Stimulated activated CD4-positive, alpha-beta T cell treated with anti-CD3 and anti-CD28 coated beads, Interleukin-1b, Interleukin-23, amount 100 ng/mL, for 1 hour (primary cell): ENCODE data around the gene PNMA6A.
"Not testable (repeated sequence)": the region's sequence is repeated elsewhere in the genome, so short reads cannot be mapped to it uniquely, and the experiment has no call there.

Source experiments
- DNase-seq, 2 donors: peaks; one replicate each; pipeline ENCODE4 v3.0.0-alpha.2; 2020; ENCODE audit warnings: low read depth in 2 of 2

The PNMA6A gene

DNA sequence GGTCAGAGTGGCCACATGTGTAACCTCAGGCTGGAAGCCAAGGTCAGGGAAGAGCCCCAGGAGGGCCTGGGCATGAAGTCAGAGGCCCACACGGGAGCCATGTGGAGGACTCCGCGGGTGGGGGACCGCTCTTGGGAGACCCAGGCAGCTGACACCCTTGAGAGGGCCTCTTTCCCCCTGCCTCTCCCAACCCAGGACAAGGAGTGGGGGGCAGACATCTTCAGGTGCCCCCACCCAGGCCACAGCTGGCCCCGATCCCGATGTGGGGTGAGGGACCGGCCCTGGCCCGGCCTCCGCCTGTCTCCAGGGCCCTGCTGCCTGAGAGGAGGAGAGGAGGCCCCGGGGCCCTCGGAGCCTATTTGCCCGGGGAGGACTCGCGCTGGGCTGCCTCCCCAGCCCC, 3.1 kb downstream of the PNMA6A start:
- no peak for DNase-seq

- DNase-seq: not testable (repeated sequence)
Observed at GRCh38 chrX:153077437-153078135, 5.3 kb downstream of the PNMA6A start.

DNA sequence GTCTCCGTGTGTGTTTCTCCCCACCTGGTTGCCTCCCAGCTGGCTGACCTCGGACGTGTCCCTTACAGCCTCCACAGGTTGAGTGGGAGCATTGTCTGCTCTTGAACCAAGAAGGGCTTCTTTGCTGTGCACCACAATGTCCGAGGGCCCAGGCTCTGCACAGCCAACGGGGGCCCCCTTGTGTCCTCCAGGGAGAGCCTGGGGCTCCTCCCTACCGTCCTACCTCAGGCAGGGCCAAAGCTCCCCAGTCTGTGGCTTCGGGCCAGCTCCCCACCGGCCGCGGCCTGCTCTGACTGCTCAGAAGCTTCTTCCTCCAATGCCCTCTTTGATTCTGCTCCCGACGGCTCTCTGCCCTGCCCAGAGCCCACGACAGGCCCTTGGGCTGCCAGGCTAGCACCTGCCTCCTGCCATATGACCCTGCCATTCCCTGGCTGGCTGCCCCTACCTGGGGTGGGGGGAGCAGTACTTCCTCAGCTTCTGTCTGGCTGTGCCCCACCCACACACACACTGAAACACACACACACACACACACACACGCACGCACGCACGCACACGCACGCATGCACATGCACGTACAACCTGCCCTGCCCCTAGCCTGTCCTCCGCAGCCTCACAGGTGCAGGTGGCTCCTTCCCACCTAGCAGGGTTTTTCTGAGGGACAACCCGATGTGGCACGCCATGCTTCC, 11.1 kb downstream of the PNMA6A start:
- DNase-seq: not testable (repeated sequence)

DNA sequence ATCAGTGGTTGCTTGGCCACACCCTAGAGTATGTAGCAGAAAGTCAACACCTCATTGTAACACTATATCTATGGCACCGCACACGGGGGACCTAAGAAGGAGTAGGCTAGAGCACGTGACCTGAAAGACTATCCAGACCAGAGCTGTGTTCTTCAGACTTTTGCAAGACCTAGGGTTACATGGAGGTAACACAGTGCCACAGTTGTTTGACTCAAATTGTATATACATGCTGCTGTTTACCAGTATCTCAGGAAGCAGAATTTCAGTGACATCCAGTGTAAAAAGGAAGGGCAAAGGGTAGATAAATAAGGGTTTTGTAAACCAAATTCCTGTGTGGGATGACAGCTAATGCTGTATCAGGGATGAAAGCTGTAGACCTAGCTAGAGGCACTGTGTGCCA, 30.2 kb downstream of the PNMA6A start:
- no peak for DNase-seq

DNA sequence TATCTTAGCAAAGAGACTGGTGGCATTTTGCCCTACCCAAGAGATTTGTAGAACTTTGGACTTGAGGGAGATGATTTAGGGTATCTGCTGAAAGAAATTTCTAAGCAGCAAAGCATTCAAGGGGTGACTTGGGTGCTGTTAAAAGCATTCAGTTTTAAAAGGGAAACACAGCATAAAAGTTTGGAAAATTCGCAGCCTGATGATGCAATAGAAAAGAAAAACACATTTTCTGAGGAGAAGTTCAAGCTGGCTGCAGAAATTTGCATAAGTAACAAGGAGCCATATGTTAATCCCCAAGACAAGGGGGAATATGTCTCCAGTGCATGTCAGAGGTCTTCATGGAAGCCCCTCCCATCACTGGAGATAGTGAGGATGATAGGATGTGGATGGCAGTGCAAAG, 32.7 kb downstream of the PNMA6A start:
- DNase-seq: not testable (repeated sequence)

- DNase-seq: not testable (repeated sequence)
Observed at GRCh38 chrX:153106092-153106801, 34.0 kb downstream of the PNMA6A start.

DNA sequence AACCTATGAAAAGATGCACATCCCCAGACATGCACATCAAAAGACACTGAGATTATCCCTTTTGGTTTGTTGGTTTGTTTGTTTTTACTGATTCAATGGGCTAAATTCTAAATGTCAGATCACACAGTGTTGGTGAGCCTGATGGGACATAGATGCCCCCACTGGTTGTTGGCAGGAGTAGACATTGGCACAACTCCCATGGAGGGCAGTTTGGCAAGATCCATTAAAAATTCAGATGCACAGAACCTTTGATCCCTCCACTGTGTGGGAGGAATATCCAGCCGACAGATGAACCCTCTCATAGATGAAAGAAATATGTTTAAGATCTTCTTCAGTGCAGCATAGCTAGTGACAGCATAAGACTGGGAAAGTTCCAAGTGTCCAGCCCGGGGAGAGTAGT, 38.5 kb downstream of the PNMA6A start:
- DNase-seq: not testable (repeated sequence)

DNA sequence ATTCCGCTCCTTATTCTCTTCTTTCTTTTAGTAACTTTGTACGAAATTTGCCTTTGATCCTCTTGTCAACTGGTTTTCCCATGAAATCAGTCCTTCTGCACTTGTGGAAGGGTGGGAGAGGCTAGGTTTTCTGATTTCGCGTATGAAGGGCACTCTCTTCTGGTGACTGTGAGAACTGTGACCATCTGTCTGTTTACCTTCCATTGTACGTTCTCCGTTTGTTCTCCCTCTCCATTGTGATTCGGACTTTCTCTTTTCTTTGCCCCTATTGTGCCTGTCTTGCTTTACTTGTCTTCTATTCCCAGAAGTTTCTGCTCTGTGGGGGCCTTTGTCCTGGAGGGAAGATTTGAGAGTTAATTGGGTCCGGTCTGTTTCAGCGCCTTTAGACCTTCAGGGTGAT, 41.6 kb downstream of the PNMA6A start:
- not testable (repeated sequence) for DNase-seq

- not testable (repeated sequence) for DNase-seq
Observed at GRCh38 chrX:153117754-153118153, 45.5 kb downstream of the PNMA6A start.

DNA sequence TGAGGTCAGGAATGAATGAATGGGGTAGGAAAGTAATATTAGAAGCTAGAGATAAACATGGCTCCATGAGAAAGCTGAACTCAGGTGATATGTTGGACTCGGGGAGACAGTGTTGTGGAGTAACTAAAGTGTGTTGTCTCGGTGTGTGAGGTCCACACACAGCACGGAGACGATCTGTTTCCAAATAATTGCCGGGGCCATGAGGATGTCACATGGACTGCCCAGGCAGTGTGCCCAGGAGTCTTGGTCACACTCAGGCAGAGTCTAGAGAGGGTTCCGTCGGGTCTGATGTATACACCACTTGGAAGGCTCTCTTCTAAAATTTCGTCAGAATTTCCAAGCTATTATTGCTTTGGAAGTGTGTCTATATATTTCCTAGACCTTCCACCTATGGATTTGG, 48.0 kb downstream of the PNMA6A start:
- DNase-seq: not testable (repeated sequence)

DNA sequence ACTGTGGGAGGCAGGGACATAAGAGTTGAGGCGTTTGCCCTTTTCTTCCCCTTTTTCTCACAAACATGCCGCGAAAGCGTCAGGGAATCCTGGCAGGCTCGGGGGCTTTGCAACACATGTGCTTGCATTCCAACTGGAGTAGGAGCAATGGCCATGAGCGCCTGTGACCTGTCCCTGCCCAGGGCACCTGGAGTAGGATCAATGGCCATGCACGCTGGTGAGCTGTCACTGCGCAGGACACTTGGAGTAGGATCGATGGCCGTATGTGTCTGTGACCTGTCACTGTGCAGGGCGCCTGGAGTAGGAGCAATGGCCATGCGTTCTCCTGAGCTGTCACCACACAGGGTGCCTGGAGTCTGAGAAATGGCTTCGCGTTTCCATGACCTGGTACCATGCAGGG, 51.2 kb downstream of the PNMA6A start:
- not testable (repeated sequence) for DNase-seq
